Vagina (tissue), 2 donors: ENCODE data around the gene KRT33B. TPM values are rescaled to one million over a fixed set of nuclear protein-coding genes. Genes with fewer than 3 reads are reported as not detected.

ENCODE experiments used
- DNase-seq, 2 donors: peaks; one replicate each; pipeline ENCODE4 v3.0.0-alpha.2; 2017; ENCODE audit errors: extremely low spot score in 2 of 2
- H3K27ac ChIP-seq: fragments of 200-600 bp; sonication (generic); one replicate; pipeline ENCODE4 v1.5.1; 2019
- H3K27me3 ChIP-seq: fragments of 200-600 bp; sonication (generic); one replicate; pipeline ENCODE4 v1.5.1; 2019
- H3K36me3 ChIP-seq, 2 donors: fragments of 200-600 bp; sonication (generic); one replicate each; pipeline ENCODE4 v1.5.1; 2017 to 2019
- H3K4me1 ChIP-seq: fragments of 200-600 bp; sonication (generic); one replicate; pipeline ENCODE4 v1.5.1; 2019
- H3K4me3 ChIP-seq, 2 donors: fragments of 200-600 bp; sonication (generic); 1 replicate in 1 of 2; 2 replicates in 1 of 2; pipeline ENCODE4 v1.5.1; 2016 to 2019
- H3K9me3 ChIP-seq: fragments of 200-600 bp; sonication (generic); one replicate; pipeline ENCODE4 v1.5.1; 2019
- POLR2A ChIP-seq, 2 donors: fragments of 450-650 bp; IDR thresholded peaks; one replicate each; pipeline ENCODE4 v1.6.1; 2017; ENCODE audit warnings: antibody characterized with exemption in 2 of 2, mild to moderate bottlenecking in 2 of 2, moderate library complexity in 2 of 2
- POLR2AphosphoS5 ChIP-seq, 2 donors: sonication (generic); formaldehyde crosslinking; IDR thresholded peaks; one replicate each; pipeline ENCODE4 v1.9.0; 2017; ENCODE audit warnings: antibody characterized with exemption in 2 of 2, mild to moderate bottlenecking in 2 of 2, low read depth in 1 of 2; ENCODE audit not compliant: insufficient read depth in 1 of 2
- intact Hi-C: fragments of 100-400 bp; cut with DNase I; formaldehyde crosslinking; loops from one replicate; pipeline ENCODE4 v1.15.1; 2023
- total RNA-seq: library from RNA; depleted of rRNA; stranded (reverse); fragments of >200 nt; gene quantifications from one replicate; pipeline ENCODE4 v1.2.3, GENCODE V29; 2016
- TF ChIP-seq, protein P1 (sequence below), 3 experiments: fragments of 450-650 bp in 2 of 3; fragments of 200-600 bp in 1 of 3; sonication (generic) in 1 of 3; IDR thresholded peaks; one replicate each; pipeline ENCODE4 v1.5.1; 2017 to 2019; ENCODE audit warnings: antibody characterized with exemption in 3 of 3, mild to moderate bottlenecking in 2 of 3, moderate library complexity in 2 of 3

KRT33B gene
- total RNA-seq, 1 donor from 2014 or later, result not detected

- TF ChIP-seq, protein P1, sequence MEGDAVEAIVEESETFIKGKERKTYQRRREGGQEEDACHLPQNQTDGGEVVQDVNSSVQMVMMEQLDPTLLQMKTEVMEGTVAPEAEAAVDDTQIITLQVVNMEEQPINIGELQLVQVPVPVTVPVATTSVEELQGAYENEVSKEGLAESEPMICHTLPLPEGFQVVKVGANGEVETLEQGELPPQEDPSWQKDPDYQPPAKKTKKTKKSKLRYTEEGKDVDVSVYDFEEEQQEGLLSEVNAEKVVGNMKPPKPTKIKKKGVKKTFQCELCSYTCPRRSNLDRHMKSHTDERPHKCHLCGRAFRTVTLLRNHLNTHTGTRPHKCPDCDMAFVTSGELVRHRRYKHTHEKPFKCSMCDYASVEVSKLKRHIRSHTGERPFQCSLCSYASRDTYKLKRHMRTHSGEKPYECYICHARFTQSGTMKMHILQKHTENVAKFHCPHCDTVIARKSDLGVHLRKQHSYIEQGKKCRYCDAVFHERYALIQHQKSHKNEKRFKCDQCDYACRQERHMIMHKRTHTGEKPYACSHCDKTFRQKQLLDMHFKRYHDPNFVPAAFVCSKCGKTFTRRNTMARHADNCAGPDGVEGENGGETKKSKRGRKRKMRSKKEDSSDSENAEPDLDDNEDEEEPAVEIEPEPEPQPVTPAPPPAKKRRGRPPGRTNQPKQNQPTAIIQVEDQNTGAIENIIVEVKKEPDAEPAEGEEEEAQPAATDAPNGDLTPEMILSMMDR (IDR thresholded peaks at IDR 0.05), result no peak
- TF ChIP-seq POLR2AphosphoS5 (IDR thresholded peaks at IDR 0.05; ENCODE audit: insufficient read depth in 1 of 2, low read depth in 1 of 2) (no peak), POLR2A (IDR thresholded peaks at IDR 0.05) (no peak)
- intact Hi-C loops, result no loop called here
- Histone ChIP-seq H3K27ac (no peak overlapping the region), H3K4me1 (peaks cover 5% of the 10 kb centered on the region), H3K4me3 (no peak overlapping the region), H3K27me3 (no peaks in the 10 kb centered on the region), H3K36me3 (no peaks in the 10 kb centered on the region), H3K9me3 (no peaks in the 10 kb centered on the region)
- no peak for DNase-seq
Measured at GRCh38 chr17:41345992-41346391, 23.6 kb downstream of the KRT33B start.

- H3K36me3 ChIP-seq, result no peaks in the 10 kb centered on the region
- H3K4me3 ChIP-seq, result no peak overlapping the region
- H3K9me3 ChIP-seq, result no peaks in the 10 kb centered on the region
- intact Hi-C loops, result no loop called here
- no peak for DNase-seq
- H3K4me1 ChIP-seq, result peaks cover 19% of the 10 kb centered on the region
- TF ChIP-seq POLR2AphosphoS5 (IDR thresholded peaks at IDR 0.05; ENCODE audit: insufficient read depth in 1 of 2, low read depth in 1 of 2) (no peak), POLR2A (IDR thresholded peaks at IDR 0.05) (no peak)
- TF ChIP-seq, protein P1 (IDR thresholded peaks at IDR 0.05), result no peak
- no peaks in the 10 kb centered on the region for H3K27me3 ChIP-seq
- H3K27ac ChIP-seq, result no peak overlapping the region
Measured at GRCh38 chr17:41343029-41343428, 26.6 kb downstream of the KRT33B start.

- no peaks in the 10 kb centered on the region for H3K36me3 ChIP-seq
- H3K9me3 ChIP-seq, result no peaks in the 10 kb centered on the region
- H3K27me3 ChIP-seq, result no peaks in the 10 kb centered on the region
- peaks cover 19% of the 10 kb centered on the region for H3K4me1 ChIP-seq
- no peak for DNase-seq
- no peak for TF ChIP-seq POLR2AphosphoS5 (IDR thresholded peaks at IDR 0.05; ENCODE audit: insufficient read depth in 1 of 2, low read depth in 1 of 2)
- no peak for TF ChIP-seq POLR2A (IDR thresholded peaks at IDR 0.05)
- TF ChIP-seq, protein P1 (IDR thresholded peaks at IDR 0.05), result no peak
- no peak overlapping the region for H3K4me3 ChIP-seq
- no peak overlapping the region for H3K27ac ChIP-seq
- intact Hi-C loops, result no loop called here
Measured at GRCh38 chr17:41340934-41341861, 28.4 kb downstream of the KRT33B start.

GRCh38 chr17:41340494-41340893 lies 29.1 kb downstream of the KRT33B start:
- peaks cover 21% of the 10 kb centered on the region for H3K4me1 ChIP-seq
- no peaks in the 10 kb centered on the region for H3K36me3 ChIP-seq
- no peaks in the 10 kb centered on the region for H3K27me3 ChIP-seq
- intact Hi-C loops, result no loop called here
- no peak overlapping the region for H3K27ac ChIP-seq
- H3K9me3 ChIP-seq, result no peaks in the 10 kb centered on the region
- TF ChIP-seq, protein P1 (IDR thresholded peaks at IDR 0.05), result no peak
- TF ChIP-seq POLR2AphosphoS5 (IDR thresholded peaks at IDR 0.05; ENCODE audit: insufficient read depth in 1 of 2, low read depth in 1 of 2) (no peak), POLR2A (IDR thresholded peaks at IDR 0.05) (no peak)
- no peak for DNase-seq
- no peak overlapping the region for H3K4me3 ChIP-seq
